ENCODE data around the gene FEM1C. TPM values are rescaled to one million over a fixed set of nuclear protein-coding genes. Genes with fewer than 3 reads are reported as not detected.
A peak's percentile ranks its signal among the peaks of the same experiment; 100 is the strongest.

Gene FEM1C, protein sequence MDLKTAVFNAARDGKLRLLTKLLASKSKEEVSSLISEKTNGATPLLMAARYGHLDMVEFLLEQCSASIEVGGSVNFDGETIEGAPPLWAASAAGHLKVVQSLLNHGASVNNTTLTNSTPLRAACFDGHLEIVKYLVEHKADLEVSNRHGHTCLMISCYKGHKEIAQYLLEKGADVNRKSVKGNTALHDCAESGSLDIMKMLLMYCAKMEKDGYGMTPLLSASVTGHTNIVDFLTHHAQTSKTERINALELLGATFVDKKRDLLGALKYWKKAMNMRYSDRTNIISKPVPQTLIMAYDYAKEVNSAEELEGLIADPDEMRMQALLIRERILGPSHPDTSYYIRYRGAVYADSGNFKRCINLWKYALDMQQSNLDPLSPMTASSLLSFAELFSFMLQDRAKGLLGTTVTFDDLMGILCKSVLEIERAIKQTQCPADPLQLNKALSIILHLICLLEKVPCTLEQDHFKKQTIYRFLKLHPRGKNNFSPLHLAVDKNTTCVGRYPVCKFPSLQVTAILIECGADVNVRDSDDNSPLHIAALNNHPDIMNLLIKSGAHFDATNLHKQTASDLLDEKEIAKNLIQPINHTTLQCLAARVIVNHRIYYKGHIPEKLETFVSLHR
- polyA plus RNA-seq = 1 to 10 TPM in 2 of 3 donors, under 1 TPM in 1; 0.73 to 2.0 (median 1.5) TPM

DNA sequence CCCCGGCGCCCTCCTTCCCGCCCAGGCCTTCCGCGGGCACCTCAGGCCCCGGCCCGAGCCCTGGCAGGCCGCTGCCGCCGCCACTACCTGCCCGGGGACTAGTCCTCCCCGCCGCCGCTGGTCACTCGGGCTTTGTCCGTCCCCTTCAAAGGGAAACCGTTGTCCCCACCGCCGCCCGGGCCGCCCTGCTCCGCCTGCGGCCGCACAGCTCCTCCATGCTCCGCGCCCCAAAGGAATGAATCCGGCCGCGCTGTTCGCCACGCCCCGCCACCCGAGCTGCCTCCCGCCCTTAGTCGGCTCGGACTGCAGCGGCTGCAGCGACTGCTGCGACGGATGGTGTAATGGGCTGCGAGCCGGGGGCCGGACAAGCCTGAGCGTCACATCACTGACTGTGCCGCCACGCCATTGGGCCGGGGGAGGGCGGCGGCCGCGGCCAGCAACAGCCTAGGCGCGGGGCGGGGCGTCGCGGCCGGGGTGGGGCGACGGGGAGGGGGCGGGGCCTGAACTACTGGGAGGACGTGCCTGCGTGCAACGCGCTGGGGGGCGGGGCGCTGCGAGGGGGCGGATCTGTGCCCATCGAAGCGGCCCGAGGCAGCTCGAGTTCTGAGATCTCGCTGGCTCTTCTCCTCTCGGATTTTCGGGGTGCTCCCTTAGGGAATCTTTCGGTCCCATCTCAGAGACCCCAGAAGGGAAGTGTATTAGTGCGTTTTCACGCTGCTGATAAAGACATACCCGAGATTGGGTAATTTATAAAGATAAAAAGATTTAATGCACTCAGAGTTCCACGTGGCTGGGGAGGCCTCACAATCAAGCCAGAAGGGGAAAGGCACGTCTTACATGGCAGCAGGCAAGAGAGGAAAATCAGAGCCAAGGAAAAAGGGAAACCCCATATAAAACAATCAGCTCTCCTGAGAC, at the start of gene FEM1C:
TSS of gene FEM1C (minus strand) at position 340 of the 915 bp plus-strand sequence. CDS start 1,282 bp downstream, outside the sequence.
- Mint-ChIP-seq H3K27me3 (ENCODE audit: low read depth in 3 of 3) (peaks cover 0 to 9% (median 5%) of the 10 kb centered on the region in 3 donors), H3K4me1 (peaks cover 50% of the 10 kb centered on the region in 2 donors), H3K4me3 (peak within 1 kb of the TSS; percentile 88 to 99 (median 97)), H3K27ac (peak within 1 kb of the TSS; percentile 95 to 98 (median 97)), H3K9me3 (no peaks in the 10 kb centered on the region), H3K36me3 (peaks cover 0 to 7% (median 4%) of the 10 kb centered on the region in 3 donors)
- DNase-seq = peak; percentile 91 to 94 (median 93)

GRCh38 chr5:115589043-115589442, 44.5 kb upstream of the FEM1C start:
- Mint-ChIP-seq H3K27ac (no peak overlapping the region), H3K4me3 (no peak overlapping the region), H3K4me1 (no peaks in the 10 kb centered on the region), H3K36me3 (no peaks in the 10 kb centered on the region), H3K27me3 (ENCODE audit: low read depth in 3 of 3) (no peaks in the 10 kb centered on the region), H3K9me3 (no peaks in the 10 kb centered on the region)
- DNase-seq = no peak

- Mint-ChIP-seq H3K27me3 (ENCODE audit: low read depth in 3 of 3) (no peaks in the 10 kb centered on the region), H3K27ac (no peak overlapping the region), H3K9me3 (no peaks in the 10 kb centered on the region), H3K36me3 (no peaks in the 10 kb centered on the region), H3K4me1 (no peaks in the 10 kb centered on the region), H3K4me3 (no peak overlapping the region)
- no peak for DNase-seq
Observed at GRCh38 chr5:115588640-115589039, 44.1 kb upstream of the FEM1C start.

GRCh38 chr5:115586525-115587146, 42.1 kb upstream of the FEM1C start:
- H3K27me3 Mint-ChIP-seq (ENCODE audit: low read depth in 3 of 3) = no peaks in the 10 kb centered on the region
- H3K36me3 Mint-ChIP-seq = no peaks in the 10 kb centered on the region
- H3K9me3 Mint-ChIP-seq = no peaks in the 10 kb centered on the region
- no peak overlapping the region for H3K27ac Mint-ChIP-seq
- no peaks in the 10 kb centered on the region for H3K4me1 Mint-ChIP-seq
- DNase-seq = peak; percentile 9 to 33 (median 27)
- no peak overlapping the region for H3K4me3 Mint-ChIP-seq

DNA sequence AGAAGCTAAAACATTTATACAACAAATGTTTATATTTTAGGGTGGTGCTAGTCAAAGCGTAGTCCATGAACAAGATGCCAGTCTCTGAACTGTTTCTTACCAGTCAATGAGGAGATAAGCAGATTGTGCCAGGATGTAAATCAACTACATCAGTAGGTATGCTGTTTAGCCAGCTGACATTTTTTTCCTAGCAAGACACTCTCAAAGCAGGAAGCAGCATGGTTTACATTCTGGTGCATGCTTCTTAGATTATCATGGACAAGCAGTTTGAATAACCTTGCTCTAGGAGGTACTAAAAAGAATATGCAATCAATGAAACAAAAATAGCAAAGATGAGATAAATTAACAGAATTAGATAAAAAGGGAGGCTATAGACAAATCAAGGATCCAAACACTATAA, 40.7 kb upstream of the FEM1C start:
- Mint-ChIP-seq H3K4me3 (no peak overlapping the region), H3K4me1 (no peaks in the 10 kb centered on the region), H3K9me3 (no peaks in the 10 kb centered on the region), H3K36me3 (peaks cover 0 to 9% (median 6%) of the 10 kb centered on the region in 3 donors), H3K27me3 (ENCODE audit: low read depth in 3 of 3) (no peaks in the 10 kb centered on the region), H3K27ac (no peak overlapping the region)
- no peak for DNase-seq

DNA sequence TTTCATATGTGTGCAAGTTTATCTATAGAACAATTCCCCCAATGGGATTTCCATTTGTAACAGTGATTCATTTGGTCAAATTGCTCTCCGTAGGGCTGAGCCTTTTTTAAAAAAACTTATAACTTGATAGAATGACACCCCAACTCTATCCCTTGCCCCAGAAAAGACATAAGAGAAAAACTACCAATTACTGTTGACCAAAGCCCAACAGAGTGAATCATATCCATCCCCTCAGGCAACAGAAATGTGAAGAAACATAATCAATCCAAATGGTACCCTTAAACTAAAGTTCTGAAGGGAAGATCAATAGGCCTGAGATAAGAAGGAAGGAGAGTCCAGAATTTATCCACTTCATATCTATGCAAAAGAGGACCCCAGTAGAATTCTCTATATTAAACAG, 39.9 kb upstream of the FEM1C start:
- H3K9me3 Mint-ChIP-seq = no peaks in the 10 kb centered on the region
- no peak overlapping the region for H3K27ac Mint-ChIP-seq
- no peaks in the 10 kb centered on the region for H3K27me3 Mint-ChIP-seq (ENCODE audit: low read depth in 3 of 3)
- peaks cover 0 to 9% (median 6%) of the 10 kb centered on the region in 3 donors for H3K36me3 Mint-ChIP-seq
- no peak for DNase-seq
- no peak overlapping the region for H3K4me3 Mint-ChIP-seq
- no peaks in the 10 kb centered on the region for H3K4me1 Mint-ChIP-seq

- Mint-ChIP-seq H3K36me3 (peaks cover 0 to 9% (median 6%) of the 10 kb centered on the region in 3 donors), H3K4me1 (no peaks in the 10 kb centered on the region), H3K27ac (no peak overlapping the region), H3K27me3 (ENCODE audit: low read depth in 3 of 3) (no peaks in the 10 kb centered on the region), H3K4me3 (no peak overlapping the region), H3K9me3 (no peaks in the 10 kb centered on the region)
- DNase-seq = no peak
Observed at GRCh38 chr5:115583474-115583873, 38.9 kb upstream of the FEM1C start.

GRCh38 chr5:115580941-115581340, 36.4 kb upstream of the FEM1C start:
- no peak overlapping the region for H3K27ac Mint-ChIP-seq
- no peak overlapping the region for H3K4me3 Mint-ChIP-seq
- H3K27me3 Mint-ChIP-seq (ENCODE audit: low read depth in 3 of 3) = peaks cover 0 to 2% (median 0%) of the 10 kb centered on the region in 3 donors
- H3K36me3 Mint-ChIP-seq = peaks cover 0 to 9% (median 6%) of the 10 kb centered on the region in 3 donors
- H3K9me3 Mint-ChIP-seq = no peaks in the 10 kb centered on the region
- no peaks in the 10 kb centered on the region for H3K4me1 Mint-ChIP-seq
- no peak for DNase-seq

DNA sequence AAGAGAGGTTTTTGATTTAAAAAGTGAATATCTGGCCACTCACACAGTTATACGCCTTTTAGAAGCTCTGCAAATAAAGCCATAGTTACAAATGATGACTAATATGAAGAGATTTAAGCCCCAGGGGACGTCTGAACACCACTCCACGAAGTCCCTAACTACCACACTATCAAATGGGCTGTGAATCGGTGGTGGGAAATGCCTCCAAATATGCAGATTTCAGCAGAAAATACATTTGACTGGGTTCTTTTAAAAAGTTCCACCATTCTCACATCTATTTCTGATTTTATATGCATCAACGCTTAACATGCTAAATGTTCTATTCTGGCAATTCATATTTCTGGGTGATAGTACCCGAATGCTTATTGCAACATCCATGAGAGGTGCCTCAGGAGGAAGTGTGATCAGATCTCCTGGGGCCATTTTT, 35.2 kb upstream of the FEM1C start:
- Mint-ChIP-seq H3K4me1 (no peaks in the 10 kb centered on the region), H3K4me3 (no peak overlapping the region), H3K9me3 (no peaks in the 10 kb centered on the region), H3K36me3 (peaks cover 0 to 9% (median 6%) of the 10 kb centered on the region in 3 donors), H3K27me3 (ENCODE audit: low read depth in 3 of 3) (peaks cover 0 to 2% (median 0%) of the 10 kb centered on the region in 3 donors), H3K27ac (no peak overlapping the region)
- DNase-seq = no peak

GRCh38 chr5:115579216-115579615, 34.6 kb upstream of the FEM1C start:
- Mint-ChIP-seq H3K4me3 (no peak overlapping the region), H3K36me3 (peaks cover 0 to 9% (median 6%) of the 10 kb centered on the region in 3 donors), H3K9me3 (no peaks in the 10 kb centered on the region), H3K4me1 (no peaks in the 10 kb centered on the region), H3K27ac (no peak overlapping the region), H3K27me3 (ENCODE audit: low read depth in 3 of 3) (peaks cover 0 to 2% (median 0%) of the 10 kb centered on the region in 3 donors)
- no peak for DNase-seq

DNA sequence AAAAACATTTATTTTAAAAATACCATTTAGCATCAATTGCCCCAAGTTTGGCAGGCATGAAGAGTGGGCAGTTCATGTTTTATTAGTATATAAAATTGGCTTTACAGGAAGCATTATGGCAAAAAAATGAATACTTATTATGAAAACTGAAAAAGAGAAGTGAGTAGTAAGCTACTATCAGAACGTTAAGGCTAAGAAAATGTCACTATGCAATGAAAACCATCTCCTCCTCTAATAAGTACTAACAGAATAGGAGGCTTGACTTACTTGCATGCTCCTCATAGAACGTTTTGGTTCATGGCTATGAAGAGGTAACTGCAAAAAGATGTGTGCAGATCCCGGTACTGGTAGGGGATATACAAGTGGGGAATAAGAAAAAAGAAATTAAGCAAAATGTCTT, 34.1 kb upstream of the FEM1C start:
- peaks cover 0 to 9% (median 6%) of the 10 kb centered on the region in 3 donors for H3K36me3 Mint-ChIP-seq
- H3K9me3 Mint-ChIP-seq = no peaks in the 10 kb centered on the region
- H3K4me1 Mint-ChIP-seq = no peaks in the 10 kb centered on the region
- no peak overlapping the region for H3K27ac Mint-ChIP-seq
- H3K27me3 Mint-ChIP-seq (ENCODE audit: low read depth in 3 of 3) = peaks cover 0 to 2% (median 0%) of the 10 kb centered on the region in 3 donors
- no peak for DNase-seq
- H3K4me3 Mint-ChIP-seq = no peak overlapping the region

GRCh38 chr5:115577741-115578140, 33.2 kb upstream of the FEM1C start:
- H3K4me3 Mint-ChIP-seq = no peak overlapping the region
- no peak for DNase-seq
- H3K9me3 Mint-ChIP-seq = no peaks in the 10 kb centered on the region
- no peak overlapping the region for H3K27ac Mint-ChIP-seq
- no peaks in the 10 kb centered on the region for H3K4me1 Mint-ChIP-seq
- peaks cover 0 to 9% (median 6%) of the 10 kb centered on the region in 3 donors for H3K36me3 Mint-ChIP-seq
- peaks cover 0 to 2% (median 0%) of the 10 kb centered on the region in 3 donors for H3K27me3 Mint-ChIP-seq (ENCODE audit: low read depth in 3 of 3)

DNA sequence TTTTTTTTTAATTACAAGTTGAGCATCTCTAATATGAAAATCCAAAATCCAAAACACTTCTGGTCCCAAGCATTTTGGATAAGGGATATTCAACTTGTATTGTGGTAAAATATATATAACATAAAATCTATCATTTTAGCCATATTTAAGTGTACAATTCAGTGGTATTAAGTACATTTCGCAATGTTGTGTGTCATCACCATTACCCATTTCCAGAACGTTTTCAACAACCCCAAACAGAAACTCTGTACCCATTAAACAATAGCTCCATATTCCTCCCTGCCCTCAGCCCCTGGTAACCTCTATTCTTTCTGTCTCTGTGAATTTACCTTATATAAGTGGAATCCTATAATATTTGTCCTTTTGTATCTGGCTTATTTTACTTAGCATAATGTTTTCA, 32.8 kb upstream of the FEM1C start:
- no peak overlapping the region for H3K27ac Mint-ChIP-seq
- H3K27me3 Mint-ChIP-seq (ENCODE audit: low read depth in 3 of 3) = peaks cover 0 to 2% (median 0%) of the 10 kb centered on the region in 3 donors
- DNase-seq = no peak
- H3K36me3 Mint-ChIP-seq = peaks cover 0 to 9% (median 6%) of the 10 kb centered on the region in 3 donors
- H3K4me1 Mint-ChIP-seq = no peaks in the 10 kb centered on the region
- no peaks in the 10 kb centered on the region for H3K9me3 Mint-ChIP-seq
- no peak overlapping the region for H3K4me3 Mint-ChIP-seq
